HG03135 (cell line): ENCODE results near the gene CAMK1D.
"Not testable (repeated sequence)": the region's sequence is repeated elsewhere in the genome, so short reads cannot be mapped to it uniquely, and the experiment has no call there.

Experiments used
- ATAC-seq: cut with Tn5 transposase; IDR thresholded peaks from one replicate; pipeline ENCODE4 v1.9.1; 2021; ENCODE audit warnings: mild to moderate bottlenecking, moderate library complexity; ENCODE audit not compliant: unreplicated experiment

The CAMK1D gene

GRCh38 chr10:12348870-12349628 is at the start of gene CAMK1D:
CAMK1D (plus strand) TSS chr10:12349547.
- peak; percentile 42 for ATAC-seq

DNA sequence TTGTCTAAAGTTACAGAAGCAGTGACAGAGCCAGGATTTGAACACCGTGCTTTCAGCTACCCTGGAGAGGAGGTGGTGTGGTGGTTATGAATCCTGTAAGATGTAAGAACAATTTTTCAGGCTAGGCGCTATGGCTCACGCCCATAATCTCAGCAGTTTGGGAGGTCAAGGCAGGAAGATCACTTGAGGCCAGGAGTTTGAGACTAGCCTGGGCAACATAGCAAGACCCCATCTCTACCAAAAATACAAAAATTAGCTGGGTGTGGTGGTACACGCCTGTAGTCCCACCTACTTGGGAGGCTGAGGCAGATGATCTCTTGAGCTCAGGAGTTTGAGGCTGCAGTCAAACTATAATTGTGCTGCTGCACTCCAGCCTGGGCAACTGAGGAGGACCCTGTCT is 48.3 kb upstream of the CAMK1D start:
- ATAC-seq: not testable (repeated sequence)

- ATAC-seq: no peak
Measured at GRCh38 chr10:12308057-12308456, 41.3 kb upstream of the CAMK1D start.

DNA sequence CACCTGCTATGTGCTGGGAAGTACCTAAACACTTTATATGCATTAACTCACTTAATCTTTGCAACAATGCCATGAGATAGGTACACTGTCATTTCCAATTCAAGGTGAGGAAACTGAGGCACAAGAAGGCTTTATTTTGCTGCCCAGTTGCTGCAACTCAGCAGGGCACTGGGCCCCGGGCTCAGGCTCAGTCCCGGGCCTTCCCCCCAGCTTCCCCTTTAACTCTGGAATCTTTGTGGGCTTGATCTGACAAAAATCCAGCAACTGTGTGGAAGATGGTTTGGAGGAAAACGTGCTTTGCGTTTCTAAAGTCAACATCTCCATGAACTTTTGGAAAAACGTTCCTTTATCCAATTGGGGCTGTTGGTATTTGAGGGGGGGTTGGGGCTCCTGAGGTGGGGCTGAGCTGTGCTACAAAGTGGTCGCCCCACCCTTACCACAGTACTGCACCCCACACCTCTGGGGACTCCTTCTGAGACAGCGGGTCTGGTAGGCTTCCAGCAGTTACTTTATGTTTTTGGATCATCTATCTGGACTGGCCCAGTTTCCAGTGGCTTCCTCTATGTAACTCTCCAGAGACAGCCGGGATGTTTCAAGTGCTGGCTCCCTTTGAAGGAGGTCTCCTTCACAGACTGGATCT is 40.5 kb upstream of the CAMK1D start:
- ATAC-seq: no peak

DNA sequence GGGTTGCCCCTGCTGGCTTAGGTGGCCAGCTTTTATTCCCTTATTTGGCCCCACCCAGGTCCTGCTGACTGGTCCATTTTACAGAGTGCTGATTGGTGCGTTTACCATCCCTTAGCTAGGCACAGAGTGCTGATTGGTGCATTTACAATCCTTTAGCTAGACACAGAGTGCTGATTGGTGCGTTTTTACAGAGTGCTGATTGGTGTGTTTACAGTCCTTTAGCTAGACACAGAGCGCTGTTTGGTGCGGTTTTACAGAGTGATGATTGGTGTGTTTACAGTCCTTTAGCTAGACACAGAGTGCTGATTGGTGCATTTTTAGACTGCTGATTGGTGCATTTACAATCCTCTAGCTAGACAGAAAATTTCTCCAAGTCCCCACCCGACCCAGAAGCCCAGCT is 39.6 kb upstream of the CAMK1D start:
- ATAC-seq: not testable (repeated sequence)

DNA sequence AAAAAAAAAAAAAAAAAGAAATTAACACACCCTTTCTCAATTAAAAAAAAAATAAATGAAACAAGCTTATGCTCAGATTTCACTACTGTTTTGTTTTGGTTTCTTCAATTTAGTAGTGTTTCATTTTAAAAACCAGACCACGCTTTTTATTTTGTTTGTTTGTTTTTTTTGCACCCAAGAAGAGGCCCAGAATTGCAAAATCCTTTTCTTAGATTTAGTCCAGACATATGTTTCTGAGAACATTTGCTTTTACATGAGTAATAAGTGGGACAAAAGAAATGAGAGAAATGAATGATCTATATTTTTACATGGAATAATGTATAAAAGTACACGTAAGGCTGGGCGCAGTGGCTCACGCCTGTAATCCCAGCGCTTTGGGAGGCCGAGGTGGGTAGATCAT is 34.5 kb upstream of the CAMK1D start:
- no peak for ATAC-seq

DNA sequence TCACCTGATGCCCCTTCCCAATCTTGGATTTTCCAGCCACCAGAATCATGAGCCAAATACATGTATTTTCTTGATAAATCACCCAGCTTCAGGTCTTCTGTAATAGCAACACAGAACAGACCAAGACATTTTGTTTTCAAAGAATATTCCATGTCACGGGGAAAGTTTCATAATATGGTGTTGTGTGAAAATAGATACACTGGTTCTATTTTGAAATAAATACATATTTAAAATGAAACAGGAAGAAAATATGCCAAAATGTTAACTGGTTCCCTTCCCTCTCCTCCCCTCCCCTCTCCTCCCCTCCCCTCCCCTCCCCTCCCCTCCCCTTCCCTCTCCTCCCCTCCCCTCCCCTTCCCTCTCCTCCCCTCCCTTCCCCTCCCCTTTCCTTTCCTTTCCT is 30.3 kb upstream of the CAMK1D start:
- ATAC-seq: no peak

DNA sequence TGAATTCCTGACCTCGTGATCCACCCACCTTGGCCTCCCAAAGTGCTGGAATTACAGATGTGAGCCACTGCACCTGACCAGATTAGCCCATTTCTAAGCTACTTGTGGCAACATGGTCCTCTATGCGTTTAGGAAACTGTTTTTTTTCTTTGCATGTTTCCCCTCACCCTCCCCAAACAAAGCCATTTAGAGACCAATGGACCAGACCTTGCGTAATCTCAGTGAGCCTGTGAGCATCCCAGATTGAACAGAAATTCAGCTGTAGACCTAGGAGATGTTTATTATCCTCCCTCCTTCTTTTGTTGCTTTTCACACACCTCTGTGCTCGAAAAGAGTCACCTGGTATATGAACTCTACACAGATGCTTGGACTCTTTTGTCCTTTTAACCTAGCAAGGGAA is 28.5 kb upstream of the CAMK1D start:
- no peak for ATAC-seq

DNA sequence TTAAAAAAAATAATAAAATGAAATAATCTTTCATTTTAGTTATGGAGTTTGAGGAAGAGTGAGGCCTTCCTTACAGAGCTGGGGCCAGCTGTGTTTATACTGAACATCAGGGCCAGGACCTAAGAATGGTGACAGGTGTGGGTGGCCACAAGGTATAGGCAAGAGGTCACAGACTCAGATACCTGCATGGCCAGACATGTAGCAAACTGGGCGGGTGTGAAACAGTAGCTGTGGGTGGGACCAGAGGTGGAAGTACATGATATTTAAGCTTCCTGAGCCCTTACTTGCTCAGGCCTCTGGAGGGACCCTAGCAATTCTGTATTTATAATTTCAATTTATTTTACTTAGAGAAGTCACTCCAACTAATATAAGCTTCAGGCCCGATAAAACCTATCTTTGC is 27.7 kb upstream of the CAMK1D start:
- ATAC-seq: no peak

- no peak for ATAC-seq
Measured at GRCh38 chr10:12322583-12323131, 26.7 kb upstream of the CAMK1D start.

DNA sequence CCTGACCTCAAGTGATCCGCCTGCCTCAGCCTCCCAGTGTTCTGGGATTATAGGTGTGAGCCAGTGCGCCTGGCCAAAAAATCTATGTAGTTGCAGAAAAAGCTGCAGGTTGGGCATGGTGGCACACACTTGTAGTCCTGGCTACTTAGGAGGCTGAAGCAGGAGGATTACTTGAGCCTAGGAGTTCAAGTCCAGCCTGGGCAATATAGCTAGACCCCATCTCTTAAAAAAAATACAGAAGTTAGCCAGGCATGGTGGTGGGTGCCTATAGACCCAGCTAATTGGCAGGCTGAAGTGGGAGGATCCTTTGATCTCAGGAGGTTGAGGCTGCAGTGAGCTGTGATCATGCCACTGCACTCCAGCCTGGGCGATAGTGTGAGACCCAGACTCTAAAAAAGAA is 24.8 kb upstream of the CAMK1D start:
- no peak for ATAC-seq

GRCh38 chr10:12327074-12327473 is 22.3 kb upstream of the CAMK1D start:
- no peak for ATAC-seq

GRCh38 chr10:12327476-12327875 is 21.9 kb upstream of the CAMK1D start:
- no peak for ATAC-seq

GRCh38 chr10:12328312-12328711 is 21.0 kb upstream of the CAMK1D start:
- not testable (repeated sequence) for ATAC-seq

DNA sequence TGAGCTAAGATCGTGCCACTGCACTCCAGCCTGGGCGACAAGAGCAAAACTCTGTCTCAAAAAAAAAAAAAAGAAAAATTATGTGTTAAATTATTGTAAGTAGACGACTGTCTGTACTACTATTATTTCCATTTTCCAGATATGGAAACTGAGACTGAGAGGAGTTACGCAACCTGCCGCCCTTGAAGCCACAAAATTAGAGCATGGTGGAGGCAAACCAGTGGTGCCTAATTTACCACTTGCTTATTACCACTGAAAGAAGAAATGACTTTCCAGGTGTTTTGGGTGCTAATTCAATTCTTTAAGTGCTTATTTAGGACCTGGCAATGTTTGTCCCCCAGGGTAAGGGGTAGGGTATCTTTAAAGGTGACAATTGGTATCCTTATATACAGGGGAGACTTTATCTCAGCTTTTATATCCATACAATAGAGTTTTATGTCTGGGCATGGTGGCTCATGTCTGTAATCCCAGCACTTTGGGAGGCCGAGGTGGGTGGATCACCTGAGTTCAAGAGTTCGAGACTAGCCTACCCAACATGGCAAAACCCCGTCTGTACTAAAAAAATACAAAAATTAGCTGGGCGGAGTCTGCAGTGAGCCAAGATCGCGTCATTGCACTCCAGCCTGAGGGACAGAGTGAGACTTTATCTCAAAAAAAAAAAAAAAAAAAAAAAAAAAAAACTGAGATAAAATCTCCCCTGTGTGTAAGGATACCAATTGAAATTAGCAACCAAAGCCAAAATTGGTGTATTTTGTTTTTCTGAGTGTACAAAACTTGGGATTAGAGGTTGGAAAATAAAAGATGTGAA is 16.6 kb upstream of the CAMK1D start:
- ATAC-seq: no peak

DNA sequence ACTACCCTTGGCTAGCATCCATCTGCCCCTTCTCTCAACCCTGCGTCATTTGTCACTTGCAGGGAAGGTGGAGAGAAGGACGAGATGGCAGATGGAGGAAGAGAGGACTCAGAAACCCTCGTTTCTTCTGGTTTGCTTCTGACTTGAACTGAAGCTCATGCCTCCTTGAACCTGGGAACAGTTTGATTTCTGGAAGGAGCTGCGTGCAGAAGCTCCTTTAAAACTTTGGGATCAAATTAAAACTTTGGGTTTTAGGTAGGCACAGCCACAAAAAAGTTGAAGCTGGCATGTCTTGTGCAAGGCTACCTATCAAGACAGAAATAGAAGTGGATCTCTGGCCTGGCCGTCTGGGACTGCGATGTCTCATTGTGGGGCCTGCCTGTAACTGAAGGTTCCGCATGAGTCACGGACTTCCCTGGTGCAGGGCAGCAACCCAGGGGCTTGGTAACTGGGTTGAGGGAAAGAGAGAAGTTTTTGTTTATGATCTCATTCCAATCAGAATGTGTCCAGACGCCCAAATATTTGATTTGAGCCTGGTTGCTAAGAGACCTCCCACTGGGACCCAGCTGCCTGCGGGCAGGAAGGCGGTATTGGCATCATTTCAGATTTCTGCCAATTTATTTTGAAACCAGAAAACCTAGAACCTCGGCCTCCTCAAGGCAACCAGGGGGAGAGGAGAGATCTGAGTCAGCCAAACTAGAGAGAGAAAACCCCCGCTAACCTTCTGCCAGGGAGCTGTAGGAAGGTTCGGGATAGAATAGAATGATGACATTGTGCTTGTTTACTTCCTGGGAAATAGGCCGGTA is 15.8 kb upstream of the CAMK1D start:
- peak; percentile 63 for ATAC-seq

DNA sequence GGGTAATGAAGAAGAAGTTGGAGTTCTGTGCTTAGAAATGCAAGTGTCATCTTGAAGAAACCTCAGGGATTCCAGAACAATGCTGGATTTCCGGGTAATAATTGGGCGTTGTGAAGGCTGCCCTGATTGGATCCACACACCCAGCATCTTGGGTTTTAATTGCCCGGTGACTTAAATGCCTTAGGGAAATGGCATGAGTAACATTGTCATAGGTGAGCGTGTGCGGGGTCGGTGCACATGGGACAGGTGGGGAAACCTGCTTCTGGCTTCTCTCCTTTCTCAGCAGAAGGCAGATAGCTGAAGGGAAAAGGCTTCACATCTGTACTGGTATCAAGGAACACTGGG is 15.2 kb upstream of the CAMK1D start:
- no peak for ATAC-seq

DNA sequence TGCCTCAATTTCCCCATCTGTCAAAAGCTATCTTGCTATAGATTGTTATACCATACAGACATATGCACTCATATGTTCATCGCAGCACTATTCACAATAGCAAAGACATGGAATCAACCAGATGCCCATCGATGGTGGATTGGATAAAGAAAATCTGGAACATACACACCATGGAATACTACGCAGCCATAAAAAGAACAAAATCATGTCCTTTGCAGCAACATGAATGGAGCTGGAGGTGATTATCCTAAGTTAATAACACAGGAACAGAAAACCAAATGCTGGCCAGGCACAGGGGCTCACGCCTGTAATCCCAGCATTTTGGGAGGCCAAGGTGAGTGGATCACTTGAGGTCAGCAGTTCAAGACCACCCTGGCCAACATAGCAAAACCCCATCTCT is 14.2 kb upstream of the CAMK1D start:
- ATAC-seq: not testable (repeated sequence)

DNA sequence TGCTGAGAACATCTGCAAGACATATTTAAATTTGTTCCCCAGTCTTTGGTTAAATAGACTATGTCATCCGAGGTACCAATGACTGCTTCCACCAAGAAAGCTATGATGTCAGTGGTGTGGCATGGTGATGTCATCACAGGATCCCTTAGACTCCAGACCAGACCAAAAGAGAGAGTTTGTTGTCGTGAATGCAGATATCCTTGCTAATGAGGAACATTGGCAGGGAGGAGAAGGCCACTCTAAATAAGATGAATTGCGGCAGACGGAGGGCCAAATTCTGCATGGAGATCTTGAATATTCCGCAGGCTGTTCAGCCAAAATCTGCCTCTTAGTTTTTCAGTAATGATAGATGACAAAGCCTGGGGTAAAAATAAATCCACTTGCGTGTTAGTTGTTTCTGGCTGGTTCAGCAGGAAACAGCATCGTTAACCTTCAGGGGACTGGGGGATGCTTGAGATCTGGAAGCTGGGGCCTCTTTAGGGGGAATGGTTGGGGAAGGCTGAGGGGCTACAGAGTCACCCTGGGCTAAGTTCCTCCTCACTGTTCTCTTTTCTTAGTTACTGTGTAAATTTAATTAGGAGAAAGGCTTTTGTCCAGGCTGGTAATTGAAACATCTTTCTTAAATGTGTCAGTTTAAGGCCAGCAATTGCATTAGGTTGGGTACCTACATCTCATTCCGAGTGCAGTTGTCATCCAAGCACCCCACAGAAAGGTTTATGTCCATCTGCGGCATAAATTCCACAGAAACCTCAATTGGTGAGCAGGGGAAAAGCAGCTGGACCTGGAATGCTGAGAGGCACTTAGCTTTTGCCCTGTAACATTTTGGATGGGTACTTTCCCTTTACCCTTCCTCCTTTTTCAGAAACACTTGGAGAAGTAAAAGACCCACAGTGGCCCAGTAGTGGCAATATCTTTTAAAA is 11.6 kb upstream of the CAMK1D start:
- ATAC-seq: no peak

- no peak for ATAC-seq
Measured at GRCh38 chr10:12338981-12339380, 10.4 kb upstream of the CAMK1D start.
